Duodenal mucosa (tissue), 2 donors: ENCODE data around the gene INO80C.
"Not testable (repeated sequence)": the region's sequence is repeated elsewhere in the genome, so short reads cannot be mapped to it uniquely, and the experiment has no call there.

Source experiments
- H3K27ac ChIP-seq: one replicate; pipeline ENCODE4 v1.7.0; 2013; ENCODE audit warnings: low read depth, low read length
- H3K27me3 ChIP-seq, 2 donors: one replicate each; pipeline ENCODE4 v1.7.0; 2013; ENCODE audit warnings: low read length in 2 of 2, control low read depth in 1 of 2; ENCODE audit not compliant: insufficient read depth in 2 of 2, control insufficient read depth in 1 of 2
- H3K36me3 ChIP-seq, 2 donors: one replicate each; pipeline ENCODE4 v1.7.0; 2013; ENCODE audit warnings: low read length in 2 of 2, control low read depth in 1 of 2; ENCODE audit not compliant: insufficient read depth in 2 of 2, control insufficient read depth in 1 of 2
- H3K4me1 ChIP-seq, 2 donors: one replicate each; pipeline ENCODE4 v1.7.0; 2013; ENCODE audit warnings: low read length in 2 of 2, control low read depth in 1 of 2; ENCODE audit not compliant: insufficient read depth in 2 of 2, control insufficient read depth in 1 of 2
- H3K4me3 ChIP-seq, 2 donors: one replicate each; pipeline ENCODE4 v1.7.0; 2013; ENCODE audit warnings: low read length in 2 of 2, low read depth in 1 of 2
- H3K9ac ChIP-seq, 2 donors: one replicate each; pipeline ENCODE4 v1.7.0; 2013; ENCODE audit warnings: low read length in 2 of 2, low read depth in 1 of 2
- H3K9me3 ChIP-seq, 2 donors: one replicate each; pipeline ENCODE4 v1.7.0; 2013; ENCODE audit warnings: low read length in 2 of 2, control low read depth in 1 of 2; ENCODE audit not compliant: control insufficient read depth in 1 of 2

Gene INO80C

GRCh38 chr18:35453065-35453464 is 44.7 kb downstream of the INO80C start:
- H3K4me1 ChIP-seq, H3K9ac ChIP-seq, H3K27ac ChIP-seq, H3K27me3 ChIP-seq, H3K36me3 ChIP-seq, H3K9me3 ChIP-seq, H3K4me3 ChIP-seq: not testable (repeated sequence)

DNA sequence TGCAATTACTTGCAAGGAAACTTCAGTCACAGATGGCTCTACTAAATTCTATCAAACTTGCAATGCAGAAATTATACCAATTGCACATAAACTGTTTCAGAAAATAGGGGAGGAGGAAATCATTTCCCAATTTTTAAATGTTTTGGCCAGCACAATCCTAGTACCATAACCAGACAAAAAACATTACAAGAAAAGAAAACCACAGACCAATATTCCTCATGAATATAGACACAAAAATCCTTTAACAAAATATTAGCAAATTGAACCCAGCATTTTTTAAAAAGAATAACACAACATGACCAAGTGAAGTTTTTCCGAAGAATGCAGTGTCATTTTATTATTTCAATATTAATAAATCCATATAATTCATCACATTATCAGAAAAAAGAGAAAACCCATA is 45.8 kb downstream of the INO80C start:
- Histone ChIP-seq H3K4me3 (no peak overlapping the region), H3K9me3 (no peaks in the 10 kb centered on the region), H3K27ac (no peak overlapping the region), H3K27me3 (no peaks in the 10 kb centered on the region), H3K9ac (no peak overlapping the region), H3K36me3 (no peaks in the 10 kb centered on the region), H3K4me1 (peaks cover 6% of the 10 kb centered on the region in 2 donors)

GRCh38 chr18:35451032-35451431 is 46.7 kb downstream of the INO80C start:
- peaks cover under 1 to 2% of the 10 kb centered on the region in 2 donors for H3K4me1 ChIP-seq
- no peak overlapping the region for H3K9ac ChIP-seq

GRCh38 chr18:35444636-35445035 is 53.1 kb downstream of the INO80C start:
- H3K36me3 ChIP-seq = no peaks in the 10 kb centered on the region
- no peak overlapping the region for H3K27ac ChIP-seq
- no peak overlapping the region for H3K4me3 ChIP-seq
- H3K9me3 ChIP-seq = no peaks in the 10 kb centered on the region
- H3K4me1 ChIP-seq = no peaks in the 10 kb centered on the region
- H3K9ac ChIP-seq = no peak overlapping the region
- no peaks in the 10 kb centered on the region for H3K27me3 ChIP-seq

More at GRCh38 chr18:35451032-35451431, 46.7 kb downstream of the INO80C start:
- Histone ChIP-seq H3K9me3 (no peaks in the 10 kb centered on the region), H3K36me3 (no peaks in the 10 kb centered on the region), H3K27me3 (no peaks in the 10 kb centered on the region), H3K4me3 (no peak overlapping the region), H3K27ac (no peak overlapping the region)

- Histone ChIP-seq H3K9ac (no peak overlapping the region), H3K4me1 (no peaks in the 10 kb centered on the region), H3K36me3 (no peaks in the 10 kb centered on the region), H3K27me3 (no peaks in the 10 kb centered on the region), H3K27ac (no peak overlapping the region), H3K9me3 (no peaks in the 10 kb centered on the region), H3K4me3 (no peak overlapping the region)
Measured at GRCh38 chr18:35443847-35444246, 53.9 kb downstream of the INO80C start.

DNA sequence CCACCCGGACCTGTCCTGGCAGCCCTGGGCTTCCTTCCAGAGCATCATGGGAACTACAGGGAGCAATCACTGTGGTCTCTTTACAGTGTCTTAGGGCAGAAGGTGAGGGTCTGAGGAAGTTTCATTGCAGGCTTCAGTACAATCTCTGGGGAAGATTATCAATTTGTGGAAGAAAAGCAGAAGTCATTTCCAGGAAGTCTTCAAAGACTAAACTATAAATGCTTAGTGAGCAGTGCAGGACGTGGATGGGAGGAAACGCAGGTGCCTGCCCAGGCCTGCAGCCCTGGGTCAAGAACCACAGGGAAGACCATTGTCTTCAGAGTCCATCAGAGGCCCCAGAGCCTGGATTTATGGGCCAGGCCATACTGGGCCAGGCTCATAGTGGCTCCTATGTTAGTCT is 54.3 kb downstream of the INO80C start:
- Histone ChIP-seq H3K4me1 (no peaks in the 10 kb centered on the region), H3K27me3 (no peaks in the 10 kb centered on the region), H3K9ac (no peak overlapping the region), H3K27ac (no peak overlapping the region), H3K4me3 (no peak overlapping the region), H3K9me3 (no peaks in the 10 kb centered on the region), H3K36me3 (no peaks in the 10 kb centered on the region)

- no peak overlapping the region for H3K27ac ChIP-seq
- no peak overlapping the region for H3K4me3 ChIP-seq
- no peaks in the 10 kb centered on the region for H3K9me3 ChIP-seq
- H3K27me3 ChIP-seq = no peaks in the 10 kb centered on the region
- no peak overlapping the region for H3K9ac ChIP-seq
- H3K36me3 ChIP-seq = no peaks in the 10 kb centered on the region
- H3K4me1 ChIP-seq = no peaks in the 10 kb centered on the region
Measured at GRCh38 chr18:35442701-35443100, 55.1 kb downstream of the INO80C start.

GRCh38 chr18:35441857-35442595 is 55.7 kb downstream of the INO80C start:
- no peaks in the 10 kb centered on the region for H3K27me3 ChIP-seq
- H3K9me3 ChIP-seq = no peaks in the 10 kb centered on the region
- H3K4me1 ChIP-seq = no peaks in the 10 kb centered on the region
- H3K27ac ChIP-seq = no peak overlapping the region
- no peaks in the 10 kb centered on the region for H3K36me3 ChIP-seq
- H3K4me3 ChIP-seq = no peak overlapping the region
- H3K9ac ChIP-seq = no peak overlapping the region

DNA sequence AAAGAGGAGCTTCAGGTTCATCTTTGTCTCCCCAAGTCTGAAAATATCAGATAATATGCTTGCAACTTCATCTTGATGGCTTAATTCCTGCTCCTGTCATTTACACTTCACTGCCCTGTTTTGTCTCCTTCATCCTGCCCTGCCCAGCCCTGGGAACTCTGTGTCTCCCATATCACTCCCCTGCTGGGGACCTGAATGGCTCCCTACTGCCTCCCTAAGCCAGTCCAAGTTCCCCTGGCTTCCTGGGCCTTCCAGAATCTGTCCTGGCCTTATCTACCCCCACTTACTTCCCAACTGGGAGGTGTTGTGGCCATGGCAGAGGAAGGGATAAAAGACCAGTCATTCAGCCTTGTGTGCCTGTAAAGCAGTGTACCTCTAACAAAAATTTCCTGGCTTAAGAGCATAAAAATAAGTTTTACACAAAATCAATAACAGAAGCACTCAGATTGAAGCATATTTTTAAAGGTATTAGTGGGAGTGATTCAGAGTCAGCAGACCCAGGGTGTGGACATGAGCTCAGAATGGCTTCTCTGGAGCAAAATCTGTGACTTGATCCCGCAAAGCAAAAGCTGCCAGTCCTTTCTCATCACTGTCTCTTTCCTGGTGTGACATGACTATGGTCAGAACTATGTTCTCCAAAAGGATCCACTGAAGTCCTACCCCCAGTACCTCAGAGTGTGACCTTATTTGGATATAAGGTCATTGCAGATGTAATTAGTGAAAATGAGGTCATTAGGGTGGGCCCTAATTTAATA is 59.1 kb downstream of the INO80C start:
- Histone ChIP-seq H3K9ac (no peak overlapping the region), H3K4me1 (no peaks in the 10 kb centered on the region), H3K27ac (no peak overlapping the region), H3K4me3 (no peak overlapping the region), H3K36me3 (no peaks in the 10 kb centered on the region), H3K27me3 (no peaks in the 10 kb centered on the region), H3K9me3 (peaks cover 0 to 7% of the 10 kb centered on the region in 2 donors)

GRCh38 chr18:35437836-35438235 is 59.9 kb downstream of the INO80C start:
- Histone ChIP-seq H3K27me3 (no peaks in the 10 kb centered on the region), H3K4me1 (no peaks in the 10 kb centered on the region), H3K9me3 (peaks cover 0 to 7% of the 10 kb centered on the region in 2 donors), H3K9ac (no peak overlapping the region), H3K27ac (no peak overlapping the region), H3K36me3 (no peaks in the 10 kb centered on the region), H3K4me3 (no peak overlapping the region)
